Fibroblast of upper back skin (primary cell): ENCODE data around the gene CFAP97D2.
"Not testable (repeated sequence)": the region's sequence is repeated elsewhere in the genome, so short reads cannot be mapped to it uniquely, and the experiment has no call there.

Experiments
- DNase-seq: peaks from one replicate; pipeline ENCODE4 v3.0.0-alpha.2; 2013

Gene CFAP97D2

DNA sequence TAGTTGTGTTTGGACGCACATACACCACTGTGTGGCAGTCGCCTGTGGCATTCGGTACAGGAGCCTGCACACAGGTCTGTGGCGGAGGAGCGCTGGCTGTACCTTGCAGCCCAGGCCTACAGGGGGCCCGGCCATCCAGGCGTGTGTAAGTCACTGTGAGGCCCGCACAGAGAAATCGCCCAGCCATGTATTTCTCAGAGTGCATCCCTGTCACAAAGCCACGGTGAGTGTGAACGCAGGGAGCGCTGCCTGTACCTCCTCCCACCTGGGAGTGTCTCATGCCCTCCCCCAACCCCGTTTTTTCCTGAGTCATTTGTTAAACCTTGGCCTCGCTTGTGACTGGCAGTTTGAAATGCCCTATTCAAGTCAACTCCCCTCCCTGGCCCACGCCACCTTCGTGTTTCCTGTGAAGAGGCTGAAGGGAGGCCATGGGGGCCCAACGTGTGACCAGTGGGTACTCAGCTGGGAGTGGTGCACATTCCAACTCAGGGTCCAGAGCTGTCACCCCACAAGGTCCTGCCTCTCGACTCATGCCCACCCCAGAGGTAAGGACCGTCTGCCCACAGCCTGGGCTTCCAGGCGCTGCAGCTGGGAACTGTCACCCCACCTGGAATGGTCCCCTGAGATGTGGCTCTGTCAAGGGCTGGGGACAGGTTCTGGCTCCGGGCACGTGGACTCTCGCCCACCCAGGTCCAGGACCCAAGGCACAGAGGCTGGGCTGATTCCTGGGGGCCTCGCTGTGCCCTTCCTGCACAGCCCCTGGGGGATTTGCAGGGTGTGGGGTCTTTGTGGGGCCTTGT, 35.1 kb upstream of the CFAP97D2 start:
- DNase-seq: no peak

DNA sequence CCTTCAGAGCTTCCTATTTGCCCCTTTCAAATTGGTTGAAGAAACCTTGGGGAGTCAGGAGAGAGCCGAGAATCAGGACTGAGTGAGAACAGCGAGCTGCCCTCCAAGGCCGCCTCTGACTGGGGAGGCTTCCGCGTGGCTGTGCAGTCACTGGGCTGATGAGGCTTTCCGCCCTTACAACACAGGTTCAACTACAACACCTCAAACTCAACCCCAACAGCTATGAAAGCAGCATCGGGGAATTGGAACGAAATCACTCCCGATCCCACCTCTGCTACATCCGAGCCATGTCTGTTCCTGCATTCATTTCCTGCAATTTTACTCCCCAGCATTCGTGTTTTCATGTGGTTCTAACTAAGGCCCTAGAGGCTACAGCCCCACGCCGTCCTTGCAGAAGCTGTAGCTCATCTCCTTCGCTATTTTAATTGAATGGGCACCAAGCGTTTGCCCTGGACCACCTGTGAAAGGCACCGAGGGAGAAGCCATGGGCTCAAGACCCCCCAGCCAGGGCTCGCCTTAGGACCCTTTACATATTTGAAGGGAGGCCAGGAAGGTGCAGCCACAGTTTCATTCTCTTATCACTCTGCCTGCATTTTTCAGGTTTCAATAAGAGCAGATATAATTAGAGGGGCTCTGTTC, 34.3 kb upstream of the CFAP97D2 start:
- DNase-seq: no peak

DNA sequence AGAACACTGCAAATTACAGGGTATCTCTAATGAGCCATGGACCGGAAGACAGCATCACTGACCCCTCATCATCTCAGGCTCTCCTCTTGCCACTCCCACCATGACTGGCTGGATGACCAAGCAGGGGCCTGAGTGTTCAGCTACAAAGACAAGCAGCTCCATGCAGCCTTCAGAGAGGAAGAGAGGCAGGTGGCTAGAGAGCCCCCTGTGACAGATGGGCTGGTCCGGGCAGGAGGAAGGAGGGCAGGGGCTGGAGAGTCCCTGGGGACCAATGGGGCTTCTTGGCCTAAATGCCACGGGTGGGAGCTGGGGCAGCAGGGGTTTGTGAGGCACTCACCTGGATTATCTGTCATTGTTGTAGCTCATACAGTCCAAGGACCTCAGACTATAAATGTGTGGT, 33.8 kb upstream of the CFAP97D2 start:
- DNase-seq: no peak

DNA sequence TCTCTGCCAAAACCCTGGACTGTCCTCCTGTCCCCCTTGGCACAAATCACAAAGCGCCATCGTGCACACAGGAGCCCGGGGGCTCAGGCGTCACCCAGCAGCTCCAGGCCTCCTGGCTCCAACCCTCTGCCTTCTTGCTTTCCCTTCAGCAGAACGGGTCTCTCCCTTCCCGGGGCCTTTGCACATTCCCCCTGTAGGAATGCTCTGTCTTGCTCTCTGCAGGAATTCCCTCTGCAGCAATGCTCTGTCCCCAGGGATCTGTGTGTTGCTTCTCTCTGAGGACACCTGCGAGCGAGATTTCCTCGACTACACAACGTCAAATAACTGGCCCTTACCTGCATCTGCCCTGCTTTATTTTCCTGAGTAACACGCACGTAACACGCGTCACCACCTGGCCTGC, 33.3 kb upstream of the CFAP97D2 start:
- no peak for DNase-seq

DNA sequence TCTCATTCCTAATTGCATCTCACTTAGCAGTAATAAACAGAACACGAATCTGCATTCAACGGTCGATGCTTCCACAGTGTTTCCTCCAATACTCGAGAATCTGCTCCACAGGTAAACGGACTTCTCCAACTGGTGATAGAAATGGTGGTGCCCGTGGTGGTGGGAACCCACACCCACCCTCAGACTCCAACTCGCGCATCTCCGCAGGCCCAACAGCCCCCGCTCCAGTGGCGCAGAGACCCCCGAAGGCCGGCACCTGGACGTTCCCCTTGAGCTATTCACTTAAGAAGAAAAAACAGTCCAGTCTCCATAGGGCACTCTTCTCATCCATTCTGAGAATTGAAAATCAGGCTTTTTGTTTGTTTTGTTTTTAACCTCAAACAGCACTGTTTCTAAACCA, 32.9 kb upstream of the CFAP97D2 start:
- DNase-seq: no peak

DNA sequence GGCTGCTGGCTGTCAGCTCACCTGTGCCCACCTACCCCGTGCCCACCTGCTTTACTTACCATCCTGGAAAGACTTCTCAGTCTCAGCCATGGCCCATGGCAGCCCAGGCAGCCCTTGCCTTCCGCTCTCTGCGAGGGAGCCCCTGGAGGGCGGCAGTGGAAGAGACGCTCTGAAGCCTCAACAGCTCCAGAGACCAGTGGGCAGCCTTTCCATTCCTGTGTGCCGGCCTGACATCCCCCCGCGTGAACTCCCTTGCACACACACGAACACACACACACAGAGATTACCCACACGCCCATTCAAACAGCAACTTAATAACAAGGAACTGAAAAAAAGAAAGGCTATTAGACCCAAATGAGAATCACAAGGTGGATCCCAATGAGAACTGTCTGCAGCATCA, 32.4 kb upstream of the CFAP97D2 start:
- no peak for DNase-seq

DNA sequence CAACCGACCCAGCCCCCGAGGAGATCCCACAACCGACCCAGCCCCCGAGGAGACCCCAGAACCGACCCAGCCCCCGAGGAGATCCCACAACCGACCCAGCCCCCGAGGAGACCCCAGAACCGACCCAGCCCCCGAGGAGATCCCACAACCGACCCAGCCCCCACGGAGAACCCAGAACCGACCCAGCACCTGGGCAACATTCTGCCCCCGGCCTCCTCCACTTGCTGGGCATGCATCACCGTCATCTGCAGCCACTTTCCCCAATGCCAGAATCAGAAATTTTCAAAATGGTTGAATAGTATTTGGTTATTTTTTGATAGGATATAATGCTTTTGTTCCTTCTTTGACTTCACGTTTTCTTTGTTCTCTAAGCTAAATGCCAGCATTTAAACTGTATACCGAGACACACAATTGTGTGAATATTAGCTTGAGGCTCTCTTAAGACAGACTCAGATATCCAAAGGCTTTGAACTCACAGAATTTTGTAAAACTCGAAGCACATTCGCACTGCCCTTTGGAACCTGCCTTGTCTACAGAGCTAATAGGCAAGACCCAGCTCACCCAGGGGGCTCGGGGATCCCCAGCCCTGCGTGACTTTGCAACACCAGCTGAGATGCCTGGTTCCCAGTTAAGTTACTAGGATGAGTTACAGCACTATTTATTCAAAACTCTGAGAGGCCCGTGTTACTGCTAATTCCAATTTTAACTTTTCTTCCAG, 31.1 kb upstream of the CFAP97D2 start:
- no peak for DNase-seq

DNA sequence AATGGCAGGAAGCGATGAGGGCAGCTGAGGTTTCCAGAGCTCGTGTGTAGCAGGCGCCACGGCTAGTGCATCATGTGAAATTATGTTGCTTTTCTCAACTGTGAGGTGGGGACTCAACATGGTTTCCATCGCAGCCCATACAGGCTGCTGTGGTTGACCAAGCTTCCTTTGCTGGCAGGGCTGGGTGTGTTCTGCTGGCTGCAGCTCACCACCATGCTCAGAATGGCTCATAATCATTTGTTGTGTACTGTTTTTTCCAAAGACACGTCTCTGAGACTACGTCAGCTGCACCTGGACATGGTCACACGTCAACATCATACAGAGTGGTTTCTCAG, 30.6 kb upstream of the CFAP97D2 start:
- no peak for DNase-seq

DNA sequence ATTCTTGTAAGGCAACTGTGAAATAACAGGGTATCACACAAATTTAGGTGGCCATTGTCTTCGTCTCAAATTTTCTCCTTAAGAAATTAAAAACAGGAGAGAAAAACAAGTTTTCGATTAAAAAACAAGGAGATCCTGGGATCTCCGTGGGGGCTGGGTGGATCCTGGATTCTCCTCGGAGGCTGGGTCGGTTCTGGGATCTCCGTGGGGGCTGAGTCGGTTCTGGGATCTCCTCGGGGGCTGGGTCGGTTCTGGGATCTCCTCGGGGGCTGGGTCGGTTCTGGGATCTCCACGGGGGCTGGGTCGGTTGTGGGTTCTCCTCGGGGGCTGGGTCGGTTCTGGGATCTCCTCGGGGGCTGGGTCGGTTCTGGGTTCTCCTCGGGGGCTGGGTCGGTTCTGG, 30.2 kb upstream of the CFAP97D2 start:
- DNase-seq: not testable (repeated sequence)

DNA sequence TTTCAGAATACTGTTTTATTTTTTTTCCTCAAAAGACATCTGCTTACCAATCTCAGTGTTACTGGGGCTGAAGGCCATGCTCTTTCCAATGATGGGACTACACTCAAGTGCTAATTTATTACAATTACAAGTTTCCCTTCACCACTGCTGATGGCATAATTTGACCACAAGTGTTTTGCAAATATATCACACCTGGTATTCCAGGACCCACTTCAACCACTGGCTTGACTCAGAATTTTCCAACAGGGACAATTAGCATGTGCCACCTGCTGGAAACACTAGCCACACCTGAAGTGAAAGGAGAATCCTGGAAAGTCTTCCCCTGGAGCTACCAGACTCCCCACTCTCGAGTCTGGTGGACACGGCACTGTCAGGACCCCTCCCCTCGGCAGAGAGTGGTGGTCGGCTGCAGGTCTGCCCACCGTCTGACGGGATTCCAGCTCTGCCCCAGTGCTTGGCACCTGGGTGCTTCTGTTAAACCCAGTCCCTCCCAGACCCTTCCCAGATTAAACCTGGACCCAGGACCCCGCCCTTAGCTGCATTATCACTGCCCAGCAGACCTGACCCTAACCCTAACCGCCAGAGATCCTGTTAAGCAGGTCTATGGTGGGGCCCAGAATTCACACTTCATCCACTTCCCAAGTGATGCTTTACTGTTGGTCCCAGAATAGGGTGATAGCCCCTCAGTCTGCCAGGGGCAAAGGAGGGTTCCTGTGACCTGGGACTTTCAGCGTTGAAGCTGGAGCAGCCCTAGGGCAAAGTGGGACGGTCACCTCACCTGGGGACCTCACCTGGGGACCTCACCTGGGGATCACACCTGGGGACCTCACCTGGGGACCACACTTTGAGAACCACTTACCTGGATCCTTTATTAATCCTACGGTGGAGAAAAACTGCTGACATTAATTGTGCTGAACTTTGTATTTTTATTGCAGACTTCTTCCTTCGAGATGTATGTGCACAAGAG, 29.0 kb upstream of the CFAP97D2 start:
- DNase-seq: no peak

DNA sequence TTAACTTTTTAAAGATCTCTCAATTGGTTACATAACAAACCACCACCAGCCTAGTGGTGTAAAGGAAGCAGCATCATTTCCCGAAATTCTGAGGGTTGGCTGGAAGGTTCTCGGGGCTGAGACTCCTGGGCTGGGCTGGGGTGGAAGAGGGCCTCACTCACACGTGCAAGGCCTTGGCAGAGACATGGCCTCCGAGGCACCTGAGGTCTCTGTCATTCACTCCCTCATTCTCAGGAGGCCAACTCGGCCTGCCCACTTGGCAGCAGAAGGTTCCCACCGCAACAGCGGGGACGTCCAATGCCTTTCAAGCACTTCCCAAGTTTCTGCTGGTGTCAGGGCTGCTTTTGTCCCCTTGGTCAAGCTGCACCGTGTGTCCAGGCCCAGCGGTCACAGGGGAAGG, 28.0 kb upstream of the CFAP97D2 start:
- no peak for DNase-seq

DNA sequence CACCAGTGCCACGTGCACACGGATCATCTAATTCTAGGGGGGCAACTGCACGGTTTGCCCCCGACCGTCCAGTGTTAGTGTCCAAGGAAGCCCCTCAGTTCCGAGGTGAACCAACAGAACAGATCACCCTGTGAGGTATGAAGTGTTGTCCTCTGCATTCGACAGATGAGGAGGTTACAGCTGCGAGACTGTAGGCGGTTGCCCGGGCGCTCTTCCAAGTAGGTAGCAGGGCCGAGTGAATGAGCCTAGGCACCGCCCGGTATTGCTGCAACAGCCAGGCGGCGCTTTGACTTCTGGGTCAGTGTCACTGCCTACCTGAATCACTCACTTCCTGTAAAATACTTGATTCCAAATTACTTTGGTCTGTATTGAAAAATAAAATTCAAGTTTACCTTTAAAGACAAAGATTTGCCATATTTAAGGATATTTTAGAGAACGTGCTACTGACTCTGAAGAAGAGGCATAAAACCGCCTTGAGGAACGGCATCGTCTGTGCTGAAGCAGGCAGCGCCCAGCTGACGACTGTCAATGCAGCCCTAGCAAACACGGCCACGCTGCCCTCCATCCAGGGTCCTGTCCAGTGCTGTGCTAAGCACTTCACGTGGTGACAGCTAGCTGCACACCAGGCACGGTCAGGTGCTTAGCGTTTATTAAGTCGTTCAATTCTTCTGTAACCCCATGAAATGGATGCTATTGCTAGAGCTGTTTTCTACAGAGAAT, 27.3 kb upstream of the CFAP97D2 start:
- DNase-seq: no peak

DNA sequence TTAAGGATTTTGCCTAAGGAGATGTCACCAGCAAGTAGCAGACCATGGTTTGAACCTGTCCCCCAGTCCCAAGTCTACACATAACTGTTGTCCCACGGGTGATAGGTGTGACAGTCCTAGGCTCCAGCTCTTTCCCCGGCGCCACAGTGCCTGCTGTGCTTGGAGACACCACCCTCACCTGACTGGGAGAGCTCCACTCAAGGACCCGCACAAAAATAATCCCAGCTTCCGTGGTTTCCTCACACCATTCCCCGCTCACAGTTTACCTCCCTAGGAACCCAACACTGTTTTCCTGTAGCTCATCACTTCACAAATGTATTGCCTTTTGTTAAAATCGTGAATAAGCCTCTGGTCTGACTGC, 26.8 kb upstream of the CFAP97D2 start:
- no peak for DNase-seq

DNA sequence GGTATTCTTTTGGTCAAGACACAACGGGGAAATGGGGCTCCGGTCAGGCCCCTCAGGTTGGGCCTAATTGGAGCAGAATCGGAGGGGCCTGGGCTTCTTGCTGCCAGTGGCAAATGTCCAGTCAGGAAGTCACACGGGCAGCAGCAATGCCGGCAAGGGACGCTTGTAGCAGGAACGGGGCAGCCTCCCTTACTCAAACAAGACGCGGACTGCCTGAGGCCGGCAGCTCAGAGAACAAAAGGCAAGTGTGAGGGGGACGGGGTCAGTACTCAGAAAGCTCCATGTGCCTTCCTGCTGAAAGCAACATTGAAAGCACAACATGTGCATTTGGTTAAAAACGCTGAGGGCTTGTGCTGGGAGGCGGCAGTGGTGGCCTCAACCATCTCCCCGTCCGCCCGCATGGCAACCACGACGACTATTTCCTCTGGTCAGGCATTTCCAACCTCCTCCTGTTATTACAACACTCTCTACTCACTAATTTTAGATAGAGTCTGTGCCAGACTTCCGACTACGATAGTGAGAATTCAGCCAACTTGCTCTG, 26.2 kb upstream of the CFAP97D2 start:
- DNase-seq: peak; percentile 58

DNA sequence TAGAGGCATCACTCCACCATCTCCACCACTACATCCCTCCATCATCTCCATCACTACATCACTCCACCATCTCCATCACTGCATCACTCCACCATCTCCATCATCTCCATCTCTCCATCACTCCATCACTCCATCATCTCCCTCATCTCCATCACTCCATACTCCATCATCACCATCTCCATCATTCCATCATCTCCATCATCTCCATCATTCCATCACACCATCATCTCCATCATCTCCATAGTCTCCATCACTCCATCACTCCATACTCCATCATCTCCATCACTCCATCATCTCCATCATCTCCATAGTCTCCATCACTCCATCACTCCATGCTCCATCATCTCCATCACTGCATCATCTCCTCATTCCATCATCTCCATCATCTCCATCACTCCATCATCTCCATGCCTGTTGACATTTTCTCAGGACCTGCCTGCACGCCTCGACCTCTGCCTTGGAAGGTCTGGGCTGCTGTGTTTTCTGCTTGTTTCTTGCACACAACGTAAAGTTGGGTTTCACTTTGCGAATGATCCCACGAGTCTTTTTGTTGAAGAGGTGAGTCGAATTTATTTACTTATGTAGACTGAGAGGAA, 25.5 kb upstream of the CFAP97D2 start:
- DNase-seq: no peak

DNA sequence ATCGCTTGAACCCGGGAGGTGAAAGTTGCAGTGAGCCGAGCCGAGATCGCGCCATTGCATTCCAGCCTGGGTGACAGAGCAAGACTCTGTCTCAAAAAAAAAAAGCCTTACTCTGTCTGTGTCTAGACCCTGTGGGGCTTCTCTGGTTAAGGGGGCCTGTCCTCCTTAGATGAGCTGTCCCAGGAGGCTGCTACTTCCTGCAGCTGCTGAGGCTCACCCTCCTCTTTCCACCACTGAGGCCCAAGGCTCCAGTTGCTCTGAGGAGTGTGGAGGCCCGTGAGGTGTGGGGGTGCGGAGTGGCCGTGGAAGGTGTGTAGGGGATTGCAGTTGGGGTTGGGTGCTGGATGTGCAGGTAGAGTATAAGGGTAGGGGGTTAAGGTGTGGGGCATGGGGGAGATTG, 24.6 kb upstream of the CFAP97D2 start:
- DNase-seq: no peak

DNA sequence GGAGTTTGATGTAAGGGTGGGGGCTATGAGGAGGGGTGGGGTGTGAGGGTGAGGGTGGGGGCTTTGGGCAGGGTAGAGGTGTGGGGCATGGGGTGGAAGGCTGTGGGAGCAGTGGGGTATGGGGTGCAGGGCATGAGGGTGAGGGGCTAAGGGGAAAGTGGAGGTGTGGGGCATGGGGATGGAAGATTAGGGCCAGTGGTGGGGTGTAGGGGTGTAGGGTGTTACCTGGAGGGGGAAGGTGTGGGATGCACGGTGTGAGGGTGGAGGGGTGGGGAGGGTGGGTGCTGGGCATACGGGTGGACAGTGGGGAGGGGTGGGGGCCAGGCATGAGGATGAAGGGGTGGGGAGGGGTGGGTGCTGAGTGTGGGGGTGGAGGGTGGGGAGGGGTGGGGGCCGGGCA, 23.7 kb upstream of the CFAP97D2 start:
- no peak for DNase-seq

DNA sequence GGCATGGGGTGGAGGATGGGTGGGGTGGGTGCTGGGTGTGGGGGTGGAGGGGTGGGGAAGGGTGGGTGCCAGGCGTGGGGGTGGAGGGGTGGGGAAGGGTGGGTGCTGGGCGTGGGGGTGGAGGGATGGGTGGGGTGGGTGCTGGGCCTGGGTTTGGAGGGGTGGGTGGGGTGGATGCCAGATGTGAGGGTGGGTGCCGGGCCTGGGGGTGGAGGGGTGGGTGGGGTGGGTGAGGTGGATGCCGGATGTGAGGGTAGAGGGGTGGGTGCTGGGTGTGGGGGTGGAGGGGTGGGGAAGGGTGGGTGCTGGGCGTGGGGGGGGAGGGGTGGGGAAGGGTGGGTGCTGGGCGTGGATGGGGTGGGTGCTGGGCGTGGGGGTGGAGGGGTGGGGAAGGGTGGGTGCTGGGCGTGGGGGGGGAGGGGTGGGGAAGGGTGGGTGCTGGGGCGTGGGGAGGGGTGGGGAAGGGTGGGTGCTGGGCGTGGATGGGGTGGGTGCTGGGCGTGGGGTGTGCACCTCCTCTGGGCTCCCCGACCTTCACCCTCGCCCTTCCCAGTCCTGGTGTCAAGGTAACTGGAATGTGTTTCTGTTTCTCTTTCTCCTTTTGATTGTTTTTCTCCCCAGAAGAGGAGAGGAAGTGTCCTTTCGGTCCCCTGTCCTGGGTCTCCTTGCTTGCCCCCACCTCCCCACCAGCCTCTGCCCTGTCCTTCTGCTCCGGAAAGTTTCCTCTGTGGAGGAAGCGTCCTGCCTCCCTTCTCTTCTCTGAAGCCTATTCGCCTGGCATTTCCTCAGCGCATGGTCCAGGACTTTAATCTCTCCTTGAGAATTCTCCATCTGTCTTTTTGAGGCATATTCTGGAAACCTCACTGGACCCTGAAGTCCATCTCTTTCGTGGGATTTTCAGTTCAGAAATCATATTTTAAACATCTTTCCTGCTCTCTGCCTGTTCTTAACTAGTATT, 22.9 kb upstream of the CFAP97D2 start:
- DNase-seq: no peak

DNA sequence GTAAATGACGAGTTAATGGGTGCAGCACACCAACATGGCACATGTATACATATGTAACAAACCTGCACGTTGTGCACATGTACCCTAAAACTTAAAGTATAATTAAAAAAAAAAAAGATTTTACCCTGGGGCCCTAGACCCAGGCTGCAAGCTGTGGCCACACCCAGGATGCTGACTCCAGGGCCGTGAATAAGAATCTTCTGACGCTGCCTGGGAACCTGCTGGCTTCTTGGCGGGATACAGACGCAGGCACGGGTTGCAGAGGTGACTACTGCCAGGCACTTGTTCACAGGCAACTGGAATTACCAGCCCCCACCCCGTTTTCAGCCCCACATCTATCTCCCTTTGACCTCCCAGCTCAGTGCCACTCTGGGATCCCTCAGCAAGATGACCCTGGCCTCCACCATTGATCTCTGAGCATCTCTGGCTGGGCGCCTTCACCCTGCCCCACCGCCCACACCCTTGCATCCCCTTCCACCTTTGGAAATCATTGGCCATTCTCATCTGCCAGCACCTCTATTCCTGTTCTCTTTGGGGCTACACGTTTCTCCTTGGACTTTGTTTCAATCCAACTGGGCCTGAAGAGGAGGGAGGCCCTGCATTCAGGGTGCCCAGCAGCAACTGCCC, 21.1 kb upstream of the CFAP97D2 start:
- no peak for DNase-seq
